GM19372 (cell line): ENCODE results near the gene NUTM2D.
"Not testable (repeated sequence)": the region's sequence is repeated elsewhere in the genome, so short reads cannot be mapped to it uniquely, and the experiment has no call there.

Experiments used
- ATAC-seq: cut with Tn5 transposase; IDR thresholded peaks from one replicate; pipeline ENCODE4 v1.9.1; 2021; ENCODE audit warnings: mild to moderate bottlenecking, low read depth, moderate library complexity; ENCODE audit not compliant: unreplicated experiment

Gene NUTM2D

GRCh38 chr10:87357444-87357843 is at the start of gene NUTM2D:
Gene NUTM2D (plus strand): TSS chr10:87357744. CDS start chr10:87358266, 522 bp downstream.
- not testable (repeated sequence) for ATAC-seq

GRCh38 chr10:87308702-87309101 is 48.8 kb upstream of the NUTM2D start:
- ATAC-seq: not testable (repeated sequence)

- not testable (repeated sequence) for ATAC-seq
Measured at GRCh38 chr10:87309657-87310056, 47.9 kb upstream of the NUTM2D start.

- not testable (repeated sequence) for ATAC-seq
Measured at GRCh38 chr10:87311521-87311920, 46.0 kb upstream of the NUTM2D start.

- not testable (repeated sequence) for ATAC-seq
Measured at GRCh38 chr10:87313649-87314359, 43.7 kb upstream of the NUTM2D start.

GRCh38 chr10:87314360-87314973 is 43.1 kb upstream of the NUTM2D start:
- ATAC-seq: not testable (repeated sequence)

GRCh38 chr10:87321505-87321904 is 36.0 kb upstream of the NUTM2D start:
- not testable (repeated sequence) for ATAC-seq

GRCh38 chr10:87324559-87324958 is 33.0 kb upstream of the NUTM2D start:
- not testable (repeated sequence) for ATAC-seq

GRCh38 chr10:87327958-87328357 is 29.6 kb upstream of the NUTM2D start:
- ATAC-seq: not testable (repeated sequence)

GRCh38 chr10:87329131-87329530 is 28.4 kb upstream of the NUTM2D start:
- not testable (repeated sequence) for ATAC-seq

- ATAC-seq: not testable (repeated sequence)
Measured at GRCh38 chr10:87332687-87333086, 24.9 kb upstream of the NUTM2D start.

- not testable (repeated sequence) for ATAC-seq
Measured at GRCh38 chr10:87340411-87340810, 17.1 kb upstream of the NUTM2D start.

GRCh38 chr10:87341546-87342142 is 15.9 kb upstream of the NUTM2D start:
- ATAC-seq: peak; percentile 14

GRCh38 chr10:87342249-87342710 is 15.3 kb upstream of the NUTM2D start:
- peak; percentile 77 for ATAC-seq

GRCh38 chr10:87342711-87343258 is 14.8 kb upstream of the NUTM2D start:
- ATAC-seq: peak; percentile 70

GRCh38 chr10:87345743-87346142 is 11.8 kb upstream of the NUTM2D start:
- not testable (repeated sequence) for ATAC-seq

- not testable (repeated sequence) for ATAC-seq
Measured at GRCh38 chr10:87350161-87350560, 7.4 kb upstream of the NUTM2D start.

GRCh38 chr10:87352825-87353224 is 4.7 kb upstream of the NUTM2D start:
- ATAC-seq: not testable (repeated sequence)

GRCh38 chr10:87355110-87355509 is 2.4 kb upstream of the NUTM2D start:
- not testable (repeated sequence) for ATAC-seq

GRCh38 chr10:87358159-87358558 is 615 bp downstream of the NUTM2D start:
- not testable (repeated sequence) for ATAC-seq
